Caco-2 (cell line): ENCODE measurements around the gene HERC5. TPM values are rescaled to one million over a fixed set of nuclear protein-coding genes. Genes with fewer than 3 reads are reported as not detected.

Experiments
- BruUV-seq: library from RNA; stranded (reverse); fragments of 400-500 nt; replicated peaks from 2 replicates; lab custom pipeline; 2021; lab: Mats Ljungman, UMichigan
- CTCF ChIA-PET: fragments of 300-600 bp; sonication (Branson Sonifier 250); formaldehyde crosslinking; loops from one replicate; lab custom pipeline; 2022; ENCODE audit warnings: antibody characterized with exemption; lab: Charles Lee
- POLR2A ChIA-PET: fragments of 300-600 bp; sonication (Branson Sonifier 250); formaldehyde crosslinking; loops from one replicate; lab custom pipeline; 2022; ENCODE audit warnings: antibody characterized with exemption; lab: Charles Lee
- DNase-seq, 2 experiments: peaks; one replicate each; pipeline versions ENCODE4 v3.0.0 to v3.0.0-alpha.2; 2020 to 2022
- H3K27me3 ChIP-seq: replicated peaks from 2 replicates; pipeline ENCODE4 v1.6.0; 2011; ENCODE audit warnings: low read length; ENCODE audit not compliant: control insufficient read depth, insufficient read depth
- H3K36me3 ChIP-seq: 2 replicates; pipeline ENCODE4 v1.5.1; 2011; ENCODE audit warnings: low read length; ENCODE audit not compliant: control insufficient read depth, insufficient read depth
- H3K4me1 ChIP-seq: fragments of 250-450 bp; sonication (Bioruptor Pico); 2 replicates; pipeline ENCODE4 v1.5.1; 2020; ENCODE audit warnings: mild to moderate bottlenecking
- H3K4me3 ChIP-seq: 2 replicates; pipeline ENCODE4 v1.5.1; 2011; ENCODE audit warnings: low read depth, mild to moderate bottlenecking, control low read depth, low read length
- H3K9me3 ChIP-seq: fragments of 250-450 bp; sonication (Bioruptor Pico); 2 replicates; pipeline ENCODE4 v1.5.1; 2020; ENCODE audit warnings: mild to moderate bottlenecking, moderate library complexity
- H3K27ac Mint-ChIP-seq: one replicate; pipeline ENCODE4 v1.8.0; 2022; ENCODE audit warnings: mixed read lengths; ENCODE audit not compliant: unreplicated experiment
- H3K27me3 Mint-ChIP-seq: one replicate; pipeline ENCODE4 v1.8.0; 2022; ENCODE audit warnings: mixed read lengths; ENCODE audit not compliant: insufficient read depth, unreplicated experiment
- H3K36me3 Mint-ChIP-seq: one replicate; pipeline ENCODE4 v1.8.0; 2022; ENCODE audit warnings: mild to moderate bottlenecking, mixed read lengths; ENCODE audit not compliant: insufficient read depth, unreplicated experiment
- H3K4me1 Mint-ChIP-seq: one replicate; pipeline ENCODE4 v1.8.0; 2022; ENCODE audit warnings: low read depth, mixed read lengths; ENCODE audit not compliant: unreplicated experiment
- H3K4me3 Mint-ChIP-seq: one replicate; pipeline ENCODE4 v1.8.0; 2022; ENCODE audit warnings: mild to moderate bottlenecking, moderate library complexity, mixed read lengths; ENCODE audit not compliant: unreplicated experiment
- H3K9me3 Mint-ChIP-seq: one replicate; pipeline ENCODE4 v1.8.0; 2022; ENCODE audit warnings: mixed read lengths; ENCODE audit not compliant: unreplicated experiment
- CTCF ChIP-seq, 2 experiments: fragments of 200-600 bp in 1 of 2; IDR thresholded peaks; 1 replicate in 1 of 2; 2 replicates in 1 of 2; pipeline versions ENCODE4 v1.5.1 to v1.8.0; 2011 to 2022; ENCODE audit warnings: antibody characterized with exemption in 1 of 2, control low read depth in 1 of 2, inconsistent platforms in 1 of 2, low read depth in 1 of 2, low read length in 1 of 2, mild to moderate bottlenecking in 1 of 2, moderate library complexity in 1 of 2; ENCODE audit not compliant: insufficient read depth in 1 of 2, severe bottlenecking in 1 of 2, unreplicated experiment in 1 of 2
- intact Hi-C: fragments of 100-400 bp; cut with micrococcal nuclease; formaldehyde crosslinking; loops from one replicate; pipeline ENCODE4 v1.10.0; 2022; ENCODE audit not compliant: unreplicated experiment
- total RNA-seq: library from RNA; stranded (reverse); gene quantifications from 2 replicates; pipeline ENCODE4 v1.2.3, GENCODE V29; 2022

Gene HERC5
- total RNA-seq, 1 experiment from 2014 or later, result 5.6 TPM

GRCh38 chr4:88411491-88412096 is 45.3 kb upstream of the HERC5 start:
- no peak overlapping the region for H3K27ac Mint-ChIP-seq
- DNase-seq, result peak in 1 of 2 experiments; percentile 9
- POLR2A ChIA-PET, result no interaction called here
- intact Hi-C loops, result loop anchor here (2.0 kb wide), 1 partner anchor 33 kb away; the partner anchor contains the start of gene HERC6
- CTCF ChIA-PET, result no interaction called here
- H3K27me3 Mint-ChIP-seq, result no peaks in the 10 kb centered on the region
- H3K4me1 Mint-ChIP-seq, result no peaks in the 10 kb centered on the region
- no peaks in the 10 kb centered on the region for H3K36me3 ChIP-seq
- H3K4me1 ChIP-seq, result peaks cover 9% of the 10 kb centered on the region
- no peak overlapping the region for H3K4me3 ChIP-seq
- no peaks in the 10 kb centered on the region for H3K9me3 ChIP-seq
- no peaks in the 10 kb centered on the region for H3K27me3 ChIP-seq
- no peaks in the 10 kb centered on the region for H3K36me3 Mint-ChIP-seq
- no peak for TF ChIP-seq CTCF (IDR thresholded peaks at IDR 0.05; ENCODE audit: insufficient read depth in 1 of 2, low read depth in 1 of 2, low read length in 1 of 2, severe bottlenecking in 1 of 2, unreplicated experiment in 1 of 2)
- no peaks in the 10 kb centered on the region for H3K9me3 Mint-ChIP-seq
- BruUV-seq, result no TSS peak
- H3K4me3 Mint-ChIP-seq, result no peak overlapping the region

GRCh38 chr4:88413801-88414200 is 43.1 kb upstream of the HERC5 start:
- Mint-ChIP-seq H3K4me1 (no peaks in the 10 kb centered on the region), H3K9me3 (no peaks in the 10 kb centered on the region), H3K27ac (no peak overlapping the region), H3K36me3 (no peaks in the 10 kb centered on the region), H3K4me3 (no peak overlapping the region), H3K27me3 (no peaks in the 10 kb centered on the region)
- H3K4me3 ChIP-seq, result no peak overlapping the region
- no TSS peak for BruUV-seq
- H3K9me3 ChIP-seq, result no peaks in the 10 kb centered on the region
- H3K4me1 ChIP-seq, result peaks cover 11% of the 10 kb centered on the region
- ChIA-PET CTCF (no interaction called here), POLR2A (no interaction called here)
- no peaks in the 10 kb centered on the region for H3K27me3 ChIP-seq
- no peaks in the 10 kb centered on the region for H3K36me3 ChIP-seq
- TF ChIP-seq CTCF (IDR thresholded peaks at IDR 0.05; ENCODE audit: insufficient read depth in 1 of 2, low read depth in 1 of 2, low read length in 1 of 2, severe bottlenecking in 1 of 2, unreplicated experiment in 1 of 2), result no peak
- DNase-seq, result no peak
- intact Hi-C loops, result loop anchor here (2.0 kb wide), 1 partner anchor 35 kb away; the partner anchor contains the start of gene HERC6

- Histone ChIP-seq H3K4me3 (no peak overlapping the region), H3K4me1 (peaks cover 15% of the 10 kb centered on the region), H3K36me3 (no peaks in the 10 kb centered on the region), H3K9me3 (no peaks in the 10 kb centered on the region), H3K27me3 (no peaks in the 10 kb centered on the region)
- no peak overlapping the region for H3K27ac Mint-ChIP-seq
- no peaks in the 10 kb centered on the region for H3K36me3 Mint-ChIP-seq
- no peak for TF ChIP-seq CTCF (IDR thresholded peaks at IDR 0.05; ENCODE audit: insufficient read depth in 1 of 2, low read depth in 1 of 2, low read length in 1 of 2, severe bottlenecking in 1 of 2, unreplicated experiment in 1 of 2)
- H3K27me3 Mint-ChIP-seq, result no peaks in the 10 kb centered on the region
- H3K4me3 Mint-ChIP-seq, result no peak overlapping the region
- peaks cover 9% of the 10 kb centered on the region for H3K4me1 Mint-ChIP-seq
- CTCF ChIA-PET, result no interaction called here
- no TSS peak for BruUV-seq
- intact Hi-C loops, result no loop called here
- H3K9me3 Mint-ChIP-seq, result no peaks in the 10 kb centered on the region
- DNase-seq, result no peak
- POLR2A ChIA-PET, result no interaction called here
These were observed 42.2 kb upstream of the HERC5 start for GRCh38 chr4:88414755-88415154.
